Activated CD8-positive, alpha-beta T cell treated with anti-CD3 and anti-CD28 coated beads for 36 hours (primary cell): ENCODE data around the gene SUCLG2. TPM values are rescaled to one million over a fixed set of nuclear protein-coding genes. Genes with fewer than 3 reads are reported as not detected.

Experiments
- ATAC-seq: fragments of 200-7000 bp; cut with Tn5 transposase; one replicate; pipeline ENCODE4 v1.10.0; 2021; ENCODE audit warnings: mild to moderate bottlenecking, moderate library complexity
- CTCF ChIA-PET: fragments of 350-600 bp; sonication (Branson Sonifier 250); formaldehyde crosslinking; loops from one replicate; lab custom pipeline; 2021; ENCODE audit warnings: antibody characterized with exemption; lab: Charles Lee
- POLR2A ChIA-PET: fragments of 350-600 bp; sonication (Branson Sonifier 250); formaldehyde crosslinking; loops from one replicate; lab custom pipeline; 2021; ENCODE audit warnings: antibody characterized with exemption; lab: Charles Lee
- DNase-seq: peaks from one replicate; pipeline ENCODE4 v3.0.0-alpha.2; 2020
- H3K27ac Mint-ChIP-seq: one replicate; pipeline ENCODE4 v1.8.0; 2021; ENCODE audit warnings: mild to moderate bottlenecking, mixed read lengths
- H3K27me3 Mint-ChIP-seq: one replicate; pipeline ENCODE4 v1.8.0; 2021; ENCODE audit warnings: mixed read lengths
- H3K36me3 Mint-ChIP-seq: one replicate; pipeline ENCODE4 v1.8.0; 2021; ENCODE audit warnings: low read depth, mixed read lengths
- H3K4me1 Mint-ChIP-seq: one replicate; pipeline ENCODE4 v1.8.0; 2021; ENCODE audit warnings: low read depth, mixed read lengths
- H3K4me3 Mint-ChIP-seq: one replicate; pipeline ENCODE4 v1.8.0; 2021; ENCODE audit warnings: mild to moderate bottlenecking, moderate library complexity, mixed read lengths
- H3K9me3 Mint-ChIP-seq: one replicate; pipeline ENCODE4 v1.8.0; 2021; ENCODE audit warnings: mixed read lengths
- intact Hi-C: fragments of 100-400 bp; cut with micrococcal nuclease; formaldehyde crosslinking; loops from one replicate; pipeline ENCODE4 v1.10.0; 2022
- total RNA-seq, 2 experiments: library from RNA; stranded (reverse); gene quantifications; one replicate each; pipeline ENCODE4 v1.2.3, GENCODE V29; 2021
- TF ChIP-seq, protein P1 (sequence below): fragments of 200-600 bp; IDR thresholded peaks from one replicate; pipeline ENCODE4 v1.8.0; 2022; ENCODE audit warnings: antibody characterized with exemption, mild to moderate bottlenecking

The SUCLG2 gene
- total RNA-seq, 2 experiments from 2014 or later = 61.3 to 65.5 TPM

DNA sequence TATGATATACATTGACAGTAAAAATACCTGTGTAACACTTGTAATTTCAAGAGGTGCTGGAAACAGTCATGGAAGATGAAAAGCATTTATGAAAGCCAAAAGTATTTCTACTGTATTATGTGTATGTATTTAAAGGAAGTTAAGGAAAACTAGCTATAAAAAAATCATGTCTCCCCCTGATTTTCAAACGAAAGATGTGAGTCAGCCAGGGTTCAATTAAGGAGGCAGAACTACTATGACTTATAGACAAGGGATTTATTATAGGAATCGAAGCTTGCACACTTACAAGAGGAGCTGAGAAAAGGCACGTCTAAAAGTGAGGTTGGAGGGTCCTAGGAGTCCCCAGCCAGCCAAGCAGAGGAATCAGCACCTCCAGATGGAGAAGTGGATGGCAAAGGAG lies 119.4 kb downstream of the SUCLG2 start:
- ChIA-PET CTCF (no interaction called here), POLR2A (no interaction called here)
- Mint-ChIP-seq H3K36me3 (peaks cover 20% of the 10 kb centered on the region), H3K27ac (no peak overlapping the region), H3K27me3 (no peaks in the 10 kb centered on the region), H3K9me3 (peaks cover 20% of the 10 kb centered on the region), H3K4me3 (no peak overlapping the region), H3K4me1 (peaks cover 33% of the 10 kb centered on the region)
- TF ChIP-seq, protein P1, sequence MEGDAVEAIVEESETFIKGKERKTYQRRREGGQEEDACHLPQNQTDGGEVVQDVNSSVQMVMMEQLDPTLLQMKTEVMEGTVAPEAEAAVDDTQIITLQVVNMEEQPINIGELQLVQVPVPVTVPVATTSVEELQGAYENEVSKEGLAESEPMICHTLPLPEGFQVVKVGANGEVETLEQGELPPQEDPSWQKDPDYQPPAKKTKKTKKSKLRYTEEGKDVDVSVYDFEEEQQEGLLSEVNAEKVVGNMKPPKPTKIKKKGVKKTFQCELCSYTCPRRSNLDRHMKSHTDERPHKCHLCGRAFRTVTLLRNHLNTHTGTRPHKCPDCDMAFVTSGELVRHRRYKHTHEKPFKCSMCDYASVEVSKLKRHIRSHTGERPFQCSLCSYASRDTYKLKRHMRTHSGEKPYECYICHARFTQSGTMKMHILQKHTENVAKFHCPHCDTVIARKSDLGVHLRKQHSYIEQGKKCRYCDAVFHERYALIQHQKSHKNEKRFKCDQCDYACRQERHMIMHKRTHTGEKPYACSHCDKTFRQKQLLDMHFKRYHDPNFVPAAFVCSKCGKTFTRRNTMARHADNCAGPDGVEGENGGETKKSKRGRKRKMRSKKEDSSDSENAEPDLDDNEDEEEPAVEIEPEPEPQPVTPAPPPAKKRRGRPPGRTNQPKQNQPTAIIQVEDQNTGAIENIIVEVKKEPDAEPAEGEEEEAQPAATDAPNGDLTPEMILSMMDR = no peak
- intact Hi-C loops = no loop called here
- DNase-seq (no peak), ATAC-seq (no peak)

DNA sequence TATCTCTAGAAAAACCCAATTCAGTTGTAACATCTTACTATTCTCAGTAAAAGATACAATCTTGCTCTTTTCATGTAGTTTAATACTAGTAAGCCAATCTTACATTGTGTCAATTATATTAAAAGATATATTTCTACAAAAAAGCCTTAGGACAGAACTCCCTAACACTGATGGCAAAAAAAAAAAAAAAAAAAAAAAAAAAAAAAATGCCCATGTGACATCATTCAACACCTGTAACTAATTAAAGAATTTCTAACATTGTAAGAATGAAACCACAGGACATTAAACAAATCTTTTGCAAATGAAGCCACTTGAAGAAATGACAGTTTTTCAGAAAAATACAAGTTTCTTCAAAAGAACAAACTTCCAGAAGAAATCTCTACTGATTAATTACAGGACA lies 119.8 kb downstream of the SUCLG2 start:
- peaks cover 17% of the 10 kb centered on the region for H3K9me3 Mint-ChIP-seq
- ChIA-PET CTCF (no interaction called here), POLR2A (no interaction called here)
- ATAC-seq (no peak), DNase-seq (no peak)
- H3K4me1 Mint-ChIP-seq = peaks cover 33% of the 10 kb centered on the region
- no peaks in the 10 kb centered on the region for H3K27me3 Mint-ChIP-seq
- no peak overlapping the region for H3K27ac Mint-ChIP-seq
- H3K4me3 Mint-ChIP-seq = no peak overlapping the region
- peaks cover 16% of the 10 kb centered on the region for H3K36me3 Mint-ChIP-seq
- intact Hi-C loops = no loop called here
- TF ChIP-seq, protein P1 = no peak

DNA sequence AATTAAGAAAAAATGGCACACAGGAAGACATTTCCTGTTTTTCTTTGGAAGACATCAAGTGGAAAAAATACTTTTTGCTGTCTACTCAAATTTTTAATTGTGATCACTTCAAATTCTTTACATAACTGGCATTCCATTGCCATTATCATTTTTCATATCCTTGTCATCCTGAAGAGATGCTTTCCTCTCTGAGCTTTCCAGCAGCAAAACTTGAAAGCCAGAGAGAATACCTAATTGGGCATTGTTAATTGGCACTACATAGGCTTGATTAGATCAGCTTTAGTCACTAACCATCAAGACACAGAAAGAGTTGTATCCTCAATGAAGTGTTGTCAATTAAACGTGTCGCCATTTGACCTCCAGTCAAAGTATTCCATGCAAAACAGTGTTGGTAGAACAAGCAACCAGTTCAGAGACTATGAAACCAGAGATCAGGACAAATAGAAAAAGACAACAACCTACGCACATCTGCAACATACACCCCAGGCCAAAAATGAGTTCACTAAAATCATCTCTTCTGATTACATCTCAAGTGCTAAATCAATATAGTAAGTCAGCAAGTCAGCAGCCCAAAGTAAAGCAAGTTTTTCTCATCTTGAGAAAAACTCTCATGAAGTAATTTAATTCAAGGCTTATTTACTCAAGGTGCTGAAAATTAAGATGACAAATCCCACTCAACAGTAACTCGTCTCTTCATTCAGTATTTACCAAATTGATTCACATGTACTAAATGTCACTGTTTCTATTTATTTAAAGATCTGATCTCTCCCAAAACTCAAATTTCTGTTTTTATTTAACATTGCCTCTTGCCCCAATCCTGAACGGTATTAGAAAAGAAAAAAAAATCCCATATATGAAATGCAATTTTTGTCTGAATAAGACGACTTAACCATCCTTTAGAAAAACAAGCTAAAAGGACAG lies 123.0 kb downstream of the SUCLG2 start:
- TF ChIP-seq, protein P1 = no peak
- ChIA-PET POLR2A (interaction anchor here (0.5 kb wide), 1 partner anchor 107 kb away, joined by 3 read pairs; no protein-coding TSS in a partner anchor), CTCF (interaction anchor here (0.7 kb wide), 1 partner anchor 478 kb away, joined by 3 read pairs; no protein-coding TSS in a partner anchor)
- no peaks in the 10 kb centered on the region for H3K27me3 Mint-ChIP-seq
- no peak for DNase-seq
- H3K4me1 Mint-ChIP-seq = peaks cover 33% of the 10 kb centered on the region
- H3K9me3 Mint-ChIP-seq = no peaks in the 10 kb centered on the region
- H3K27ac Mint-ChIP-seq = no peak overlapping the region
- peaks cover 33% of the 10 kb centered on the region for H3K36me3 Mint-ChIP-seq
- intact Hi-C loops = no loop called here
- H3K4me3 Mint-ChIP-seq = no peak overlapping the region
- ATAC-seq = no peak

DNA sequence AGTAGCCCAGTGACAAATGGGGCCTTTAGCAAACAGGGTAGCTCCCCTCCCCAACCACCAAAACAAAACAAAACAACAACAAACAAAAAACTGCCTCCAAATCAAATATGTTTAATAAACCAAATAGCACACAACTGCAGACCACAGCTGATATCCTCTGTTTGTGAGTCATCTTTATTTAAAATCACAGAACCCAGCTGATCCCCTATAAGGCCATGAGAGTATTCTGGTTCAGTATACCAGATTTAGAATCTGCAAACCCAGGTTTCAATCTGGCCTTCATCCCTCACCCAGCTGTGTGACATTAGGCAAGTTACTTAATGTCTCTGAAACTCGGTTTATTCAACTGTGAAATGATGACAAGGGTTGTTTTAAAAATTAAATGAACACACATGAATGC lies 124.5 kb downstream of the SUCLG2 start:
- no peaks in the 10 kb centered on the region for H3K27me3 Mint-ChIP-seq
- H3K4me3 Mint-ChIP-seq = no peak overlapping the region
- ChIA-PET POLR2A (no interaction called here), CTCF (no interaction called here)
- no peak for DNase-seq
- H3K36me3 Mint-ChIP-seq = peaks cover 46% of the 10 kb centered on the region
- intact Hi-C loops = no loop called here
- peaks cover 24% of the 10 kb centered on the region for H3K4me1 Mint-ChIP-seq
- TF ChIP-seq, protein P1 = no peak
- ATAC-seq = no peak
- no peaks in the 10 kb centered on the region for H3K9me3 Mint-ChIP-seq
- H3K27ac Mint-ChIP-seq = no peak overlapping the region

DNA sequence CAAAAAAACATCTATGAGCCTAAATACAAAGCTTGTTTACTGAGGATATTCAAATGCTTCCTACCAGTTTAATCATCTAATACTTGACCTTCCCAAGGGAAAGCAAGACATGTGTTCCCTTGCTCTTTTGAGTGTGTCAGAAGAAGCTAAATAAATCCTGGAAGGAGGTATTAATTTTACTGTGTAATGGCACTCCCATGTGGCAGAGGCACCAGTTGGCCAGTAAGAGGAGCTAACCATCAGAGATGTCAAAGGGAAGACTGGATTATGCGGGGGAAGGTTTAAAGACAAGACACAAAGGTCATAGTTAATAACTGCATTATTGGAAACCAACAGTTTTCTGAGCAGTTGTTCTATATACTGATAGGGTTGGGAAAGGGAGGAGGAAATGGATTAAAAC lies 125.1 kb downstream of the SUCLG2 start:
- Mint-ChIP-seq H3K4me1 (peaks cover 22% of the 10 kb centered on the region), H3K9me3 (no peaks in the 10 kb centered on the region), H3K27ac (no peak overlapping the region), H3K27me3 (no peaks in the 10 kb centered on the region), H3K4me3 (no peak overlapping the region), H3K36me3 (peaks cover 50% of the 10 kb centered on the region)
- POLR2A ChIA-PET = no interaction called here
- DNase-seq = no peak
- CTCF ChIA-PET = no interaction called here
- ATAC-seq = no peak
- TF ChIP-seq, protein P1 = no peak
- intact Hi-C loops = no loop called here
